H1 (cell line): Measurements from ENCODE around the gene BHLHE23. TPM values are rescaled to one million over a fixed set of nuclear protein-coding genes. Genes with fewer than 3 reads are reported as not detected.

Source experiments
- CTCF ChIA-PET: fragments of 300-600 bp; sonication (Branson Sonifier 250); formaldehyde crosslinking; loops from one replicate; lab custom pipeline; 2021; ENCODE audit not compliant: partially characterized antibody; lab: Charles Lee
- POLR2A ChIA-PET: fragments of 300-600 bp; sonication (Branson Sonifier 250); formaldehyde crosslinking; loops from one replicate; lab custom pipeline; 2021; ENCODE audit warnings: inconsistent platforms; ENCODE audit not compliant: partially characterized antibody; lab: Charles Lee
- DNase-seq, 2 experiments: peaks; one replicate each; pipeline versions ENCODE4 v3.0.0 to v3.0.0-alpha.2; 2010 to 2022; ENCODE audit warnings: low spot score in 2 of 2, low read depth in 1 of 2, mixed read lengths in 1 of 2
- FAIRE-seq: peaks from 2 replicates; lab custom pipeline; 2011; peaks lifted over from hg19 to GRCh38; lab: Jason Lieb, UNC
- H2AFZ ChIP-seq: 2 replicates; pipeline ENCODE4 v1.8.1; 2012; ENCODE audit warnings: low read length, inconsistent platforms
- H2AK5ac ChIP-seq: 2 replicates; pipeline ENCODE4 v1.6.1; 2013; ENCODE audit warnings: low read depth, low read length
- H2BK120ac ChIP-seq: replicated peaks from 2 replicates; pipeline ENCODE3; 2013; ENCODE audit warnings: low read depth, low read length, inconsistent platforms
- H2BK12ac ChIP-seq: 2 replicates; pipeline ENCODE4 v1.6.1; 2013; ENCODE audit warnings: low read depth, low read length
- H2BK15ac ChIP-seq: 2 replicates; pipeline ENCODE4 v1.6.1; 2013; ENCODE audit warnings: low read length
- H2BK20ac ChIP-seq: 2 replicates; pipeline ENCODE4 v1.6.1; 2013; ENCODE audit warnings: low read length
- H2BK5ac ChIP-seq: 2 replicates; pipeline ENCODE4 v1.6.1; 2013; ENCODE audit warnings: low read depth, low read length
- H3K14ac ChIP-seq: 2 replicates; pipeline ENCODE4 v1.6.1; 2013; ENCODE audit warnings: inconsistent platforms; ENCODE audit not compliant: insufficient read length
- H3K18ac ChIP-seq: 2 replicates; pipeline ENCODE4 v1.6.1; 2013; ENCODE audit warnings: low read length; ENCODE audit errors: extremely low read depth
- H3K23ac ChIP-seq: 2 replicates; pipeline ENCODE4 v1.6.1; 2013; ENCODE audit warnings: inconsistent platforms; ENCODE audit not compliant: insufficient read length
- H3K23me2 ChIP-seq: 2 replicates; pipeline ENCODE4 v1.6.1; 2013; ENCODE audit warnings: low read depth, low read length
- H3K27ac ChIP-seq: 2 replicates; pipeline ENCODE4 v1.6.1; 2011; ENCODE audit warnings: low read depth, low read length, inconsistent platforms
- H3K27me3 ChIP-seq, 4 experiments: replicated peaks in 1 of 4; 1 replicate in 1 of 4; 2 replicates in 3 of 4; pipeline versions ENCODE4 v1.6.1 to v1.8.1; 2011 to 2013; ENCODE audit warnings: low read length in 3 of 4, mild to moderate bottlenecking in 3 of 4, inconsistent platforms in 2 of 4, mixed read lengths in 2 of 4, moderate library complexity in 1 of 4; ENCODE audit not compliant: control insufficient read depth in 3 of 4, insufficient read depth in 3 of 4; ENCODE audit errors: extremely low read depth in 1 of 4
- H3K36me3 ChIP-seq, 4 experiments: 2 replicates each; pipeline versions ENCODE4 v1.6.1 to v1.8.1; 2011 to 2013; ENCODE audit warnings: mild to moderate bottlenecking in 4 of 4, low read length in 3 of 4, moderate library complexity in 2 of 4, control low read depth in 1 of 4, inconsistent platforms in 1 of 4; ENCODE audit not compliant: insufficient read depth in 4 of 4, control insufficient read depth in 2 of 4
- H3K4ac ChIP-seq: replicated peaks from 2 replicates; pipeline ENCODE3; 2013; ENCODE audit warnings: low read length, low read depth, mixed read lengths, inconsistent platforms; ENCODE audit not compliant: insufficient read length
- H3K4me1 ChIP-seq, 4 experiments: replicated peaks in 1 of 4; 1 replicate in 1 of 4; 2 replicates in 3 of 4; pipeline versions ENCODE4 v1.6.1 to v1.8.1; 2011 to 2013; ENCODE audit warnings: low read length in 3 of 4, inconsistent platforms in 2 of 4, mixed read lengths in 1 of 4; ENCODE audit not compliant: insufficient read depth in 4 of 4, control insufficient read depth in 3 of 4
- H3K4me2 ChIP-seq, 2 experiments: 2 replicates each; pipeline versions ENCODE4 v1.6.1 to v1.8.1; 2011 to 2013; ENCODE audit warnings: low read depth in 2 of 2, low read length in 2 of 2, control low read depth in 1 of 2, inconsistent platforms in 1 of 2, mild to moderate bottlenecking in 1 of 2; ENCODE audit not compliant: insufficient read depth in 1 of 2
- H3K4me3 ChIP-seq, 4 experiments: fragments of 200-600, 300-600 bp in 1 of 4; sonication (generic), shearing (Covaris generic), sonication (Bioruptor Twin) in 1 of 4; 2 replicates each; pipeline versions ENCODE4 v1.5.1 to v1.8.1; 2011 to 2016; ENCODE audit warnings: low read length in 4 of 4, low read depth in 3 of 4, control low read depth in 2 of 4, inconsistent platforms in 2 of 4, mild to moderate bottlenecking in 2 of 4, mixed read lengths in 1 of 4, moderate library complexity in 1 of 4; ENCODE audit not compliant: insufficient read depth in 2 of 4; ENCODE audit errors: extremely low read depth in 1 of 4
- H3K56ac ChIP-seq: replicated peaks from 2 replicates; pipeline ENCODE3; 2013; ENCODE audit warnings: low read depth, mild to moderate bottlenecking, mixed read lengths, low read length, inconsistent platforms; ENCODE audit not compliant: insufficient read length
- H3K79me1 ChIP-seq: 2 replicates; pipeline ENCODE4 v1.6.1; 2013; ENCODE audit warnings: low read depth, low read length, control low read depth
- H3K79me2 ChIP-seq, 2 experiments: 2 replicates each; pipeline versions ENCODE4 v1.6.1 to v1.8.1; 2012 to 2013; ENCODE audit warnings: low read length in 2 of 2, mild to moderate bottlenecking in 2 of 2, inconsistent platforms in 1 of 2; ENCODE audit not compliant: insufficient read depth in 2 of 2, control insufficient read depth in 1 of 2
- H3K9ac ChIP-seq, 4 experiments: replicated peaks in 1 of 4; 1 replicate in 1 of 4; 2 replicates in 3 of 4; pipeline versions ENCODE4 v1.6.1 to v1.8.1; 2011 to 2013; ENCODE audit warnings: low read depth in 3 of 4, low read length in 3 of 4, control low read depth in 2 of 4, mild to moderate bottlenecking in 2 of 4, moderate library complexity in 2 of 4, inconsistent platforms in 1 of 4; ENCODE audit errors: extremely low read depth in 1 of 4
- H3K9me3 ChIP-seq, 2 experiments: 2 replicates each; pipeline versions ENCODE4 v1.6.1 to v1.8.1; 2012 to 2013; ENCODE audit warnings: mild to moderate bottlenecking in 2 of 2, moderate library complexity in 2 of 2, control low read depth in 1 of 2, inconsistent platforms in 1 of 2, low read depth in 1 of 2, low read length in 1 of 2, mixed read lengths in 1 of 2; ENCODE audit not compliant: insufficient read depth in 2 of 2
- H4K20me1 ChIP-seq, 2 experiments: replicated peaks in 1 of 2; 2 replicates each; pipeline versions ENCODE3 to v1.8.1; 2011 to 2013; ENCODE audit warnings: inconsistent platforms in 2 of 2, low read length in 2 of 2, mild to moderate bottlenecking in 1 of 2; ENCODE audit not compliant: insufficient read depth in 2 of 2, control insufficient read depth in 1 of 2
- H4K5ac ChIP-seq: 2 replicates; pipeline ENCODE4 v1.6.1; 2013; ENCODE audit warnings: low read length, low read depth, mixed read lengths, inconsistent platforms; ENCODE audit not compliant: insufficient read length
- H4K8ac ChIP-seq: 2 replicates; pipeline ENCODE4 v1.8.0; 2013; ENCODE audit warnings: mild to moderate bottlenecking, moderate library complexity, low read length, inconsistent platforms; ENCODE audit not compliant: insufficient read depth; ENCODE audit errors: extremely low read depth
- H4K91ac ChIP-seq: replicated peaks from 2 replicates; pipeline ENCODE3; 2013; ENCODE audit warnings: low read length, mixed read lengths, inconsistent platforms; ENCODE audit not compliant: insufficient read length
- CHD2 ChIP-seq: IDR thresholded peaks from 2 replicates; pipeline ENCODE4 v1.6.1; 2012; ENCODE audit warnings: low read length, improper control_type of control experiment
- GTF2F1 ChIP-seq: IDR thresholded peaks from 2 replicates; pipeline ENCODE4 v1.6.1; 2012; ENCODE audit warnings: low read depth, low read length, improper control_type of control experiment, borderline replicate concordance
- HDAC2 ChIP-seq, 2 experiments: fragments of 300-600 bp in 1 of 2; sonication (generic) in 1 of 2; IDR thresholded peaks; 2 replicates each; pipeline ENCODE4 v1.6.1; 2011 to 2012; ENCODE audit warnings: low read depth in 2 of 2, low read length in 2 of 2, mild to moderate bottlenecking in 2 of 2, moderate library complexity in 2 of 2, borderline replicate concordance in 1 of 2, inconsistent platforms in 1 of 2
- JUN ChIP-seq: IDR thresholded peaks from 2 replicates; pipeline ENCODE4 v1.6.1; 2011; ENCODE audit warnings: low read depth, mild to moderate bottlenecking, improper control_type of control experiment, low read length
- PHF8 ChIP-seq: fragments of 200-600 bp; sonication (generic); conservative IDR thresholded peaks from 2 replicates; pipeline ENCODE4 v1.7.1; 2012; ENCODE audit warnings: low read depth, mild to moderate bottlenecking, inconsistent platforms, low read length, moderate library complexity
- RAD21 ChIP-seq, 2 experiments: IDR thresholded peaks in 1 of 2; conservative IDR thresholded peaks in 1 of 2; 2 replicates each; pipeline ENCODE4 v1.6.1; 2011; ENCODE audit warnings: low read depth in 2 of 2, low read length in 2 of 2, improper control_type of control experiment in 1 of 2, inconsistent platforms in 1 of 2, mild to moderate bottlenecking in 1 of 2, moderate library complexity in 1 of 2
- SIRT6 ChIP-seq: IDR thresholded peaks from one replicate; pipeline ENCODE4 v1.7.1; 2012; ENCODE audit warnings: low read length, inconsistent platforms
- SP2 ChIP-seq: IDR thresholded peaks from 2 replicates; pipeline ENCODE4 v1.6.1; 2012; ENCODE audit warnings: mild to moderate bottlenecking, low read length, inconsistent platforms
- SP4 ChIP-seq: IDR thresholded peaks from 2 replicates; pipeline ENCODE4 v1.6.1; 2012; ENCODE audit warnings: low read length, inconsistent platforms
- TAF1 ChIP-seq: IDR thresholded peaks from 2 replicates; pipeline ENCODE4 v1.6.1; 2011; ENCODE audit warnings: mild to moderate bottlenecking, low read depth, low read length
- TAF7 ChIP-seq: optimal IDR thresholded peaks from 2 replicates; pipeline ENCODE3; 2011; ENCODE audit warnings: low read depth, mild to moderate bottlenecking, inconsistent platforms, low read length, moderate library complexity, borderline replicate concordance
- TCF12 ChIP-seq: IDR thresholded peaks from 2 replicates; pipeline ENCODE4 v1.6.1; 2011; ENCODE audit warnings: low read depth, mild to moderate bottlenecking, low read length
- TEAD4 ChIP-seq: IDR thresholded peaks from 2 replicates; pipeline ENCODE4 v1.6.1; 2012; ENCODE audit warnings: low read depth, low read length, inconsistent platforms, mixed read lengths
- WGBS, 2 experiments: shearing (Covaris generic) in 1 of 2; methylation state at CpG; one replicate each; pipeline versions ENCODE4 v1.1.6 to v1.1.7; 2013 to 2015; ENCODE audit warnings: low lambda C conversion rate in 2 of 2, mixed read lengths in 2 of 2, inconsistent platforms in 1 of 2, low coverage in 1 of 2, missing lambda C conversion rate in 1 of 2; ENCODE audit not compliant: insufficient replicate concordance in 2 of 2, insufficient coverage in 1 of 2, insufficient read length in 1 of 2; ENCODE audit errors: extremely low coverage in 1 of 2, missing lambda C conversion rate in 1 of 2; 5-methylcytosine and 5-hydroxymethylcytosine counted together
- polyA plus RNA-seq, 7 experiments: library from polyadenylated mRNA; depleted of rRNA in 3 of 7; stranded (reverse) in 5 of 7; unstranded in 2 of 7; fragments of >200 nt in 5 of 7; fragments of 200-250 nt in 2 of 7; gene quantifications; 1 replicate in 5 of 7; 2 replicates in 1 of 7; 4 replicates in 1 of 7; pipeline versions ENCODE4 v1.2.1 to v1.2.3, GENCODE V29; 2011 to 2013; ENCODE audit warnings: missing spikeins in 2 of 7, mixed read lengths in 2 of 7
- total RNA-seq: library from RNA; stranded (reverse); fragmentation: NEBNext Ultra II Directional; extraction: Animal tissue kit (Norgen Biotek cat#: 25700); gene quantifications from 2 replicates; pipeline ENCODE4 v1.2.1, GENCODE V29; 2021
- TF ChIP-seq, protein P1 (sequence below): IDR thresholded peaks from 2 replicates; pipeline ENCODE4 v1.6.1; 2012; ENCODE audit warnings: low read length, inconsistent platforms

BHLHE23 gene
- total and polyA plus RNA-seq, 2 of the 8 experiments (the other 6 are each of a cell fraction or from before 2014, with no cell fraction given): 0.47 TPM; not detected in 1

DNA sequence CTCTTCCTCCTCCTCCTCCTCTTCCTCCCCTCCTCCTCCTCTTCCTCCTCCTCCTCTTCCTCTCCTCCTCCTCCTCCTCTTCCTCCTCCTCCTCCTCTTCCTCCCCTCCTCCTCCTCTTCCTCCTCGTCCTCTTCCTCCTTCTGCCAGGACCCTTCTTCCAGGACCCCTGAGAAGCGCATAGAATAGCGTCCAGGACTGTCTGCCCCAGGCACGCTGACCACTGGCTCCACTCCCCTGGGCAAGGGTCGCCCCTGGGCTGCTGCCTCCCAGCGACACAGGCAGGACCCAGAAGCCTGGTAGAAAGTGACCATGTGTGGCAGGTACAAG, 42.4 kb upstream of the BHLHE23 start:
- ChIA-PET CTCF (no interaction called here), POLR2A (no interaction called here)
- Histone ChIP-seq H3K14ac (no peak overlapping the region), H3K27me3 (no peaks in the 10 kb centered on the region), H4K91ac (no peak overlapping the region), H3K4me3 (no peak overlapping the region), H3K4ac (no peak overlapping the region), H2BK5ac (no peak overlapping the region), H4K5ac (no peak overlapping the region), H3K79me2 (no peaks in the 10 kb centered on the region), H2AK5ac (no peak overlapping the region), H3K23ac (no peak overlapping the region), H2BK120ac (no peak overlapping the region), H3K56ac (no peak overlapping the region), H3K4me1 (no peaks in the 10 kb centered on the region), H2AFZ (no peak overlapping the region), H4K8ac (no peak overlapping the region), H3K27ac (no peak overlapping the region), H3K23me2 (no peaks in the 10 kb centered on the region), H3K36me3 (no peaks in the 10 kb centered on the region), H3K4me2 (no peak overlapping the region), H2BK15ac (no peak overlapping the region), H2BK20ac (no peak overlapping the region), H4K20me1 (no peaks in the 10 kb centered on the region), H3K18ac (no peak overlapping the region), H3K9ac (no peak overlapping the region), H3K79me1 (no peaks in the 10 kb centered on the region), H2BK12ac (no peak overlapping the region), H3K9me3 (peaks cover 6 to 19% of the 10 kb centered on the region in 2 experiments; a peak in 1 of 4 replicates)
- 70% methylated on average over 6 of the region's 6 CpGs; no CpG with 5 or more reads in 1 of the 2 experiments for WGBS, 2 experiments
- FAIRE-seq (no peak), DNase-seq (no peak)
- TF ChIP-seq SIRT6 (no peak), TCF12 (no peak), SP4 (no peak), CHD2 (no peak), TAF7 (no peak), SP2 (no peak), GTF2F1 (no peak), TEAD4 (no peak), PHF8 (no peak), RAD21 (IDR thresholded peaks at IDR 0.05 in 1 of 2, conservative IDR thresholded peaks at IDR 0.05 in 1 of 2; ENCODE audit: low read depth in 2 of 2, low read length in 2 of 2) (no peak), TAF1 (no peak), JUN (no peak), HDAC2 (IDR thresholded peaks at IDR 0.05; ENCODE audit: borderline replicate concordance in 1 of 2, low read depth in 2 of 2, low read length in 2 of 2) (no peak)
- TF ChIP-seq, protein P1, sequence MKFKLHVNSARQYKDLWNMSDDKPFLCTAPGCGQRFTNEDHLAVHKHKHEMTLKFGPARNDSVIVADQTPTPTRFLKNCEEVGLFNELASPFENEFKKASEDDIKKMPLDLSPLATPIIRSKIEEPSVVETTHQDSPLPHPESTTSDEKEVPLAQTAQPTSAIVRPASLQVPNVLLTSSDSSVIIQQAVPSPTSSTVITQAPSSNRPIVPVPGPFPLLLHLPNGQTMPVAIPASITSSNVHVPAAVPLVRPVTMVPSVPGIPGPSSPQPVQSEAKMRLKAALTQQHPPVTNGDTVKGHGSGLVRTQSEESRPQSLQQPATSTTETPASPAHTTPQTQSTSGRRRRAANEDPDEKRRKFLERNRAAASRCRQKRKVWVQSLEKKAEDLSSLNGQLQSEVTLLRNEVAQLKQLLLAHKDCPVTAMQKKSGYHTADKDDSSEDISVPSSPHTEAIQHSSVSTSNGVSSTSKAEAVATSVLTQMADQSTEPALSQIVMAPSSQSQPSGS: no peak
